DOHH2 (cell line): ENCODE measurements around the gene BASP1.

Experiments used
- H3F3A ChIP-seq: fragments of 200-600 bp; sonication (generic), shearing (Covaris generic); 2 replicates; pipeline ENCODE4 v1.6.0; 2016; ENCODE audit warnings: antibody characterized with exemption, mild to moderate bottlenecking; ENCODE audit not compliant: control insufficient read depth, insufficient read depth
- H3K27ac ChIP-seq: fragments of 200-600 bp; sonication (generic); 2 replicates; pipeline ENCODE4 v1.5.1; 2014; ENCODE audit warnings: low read depth, mild to moderate bottlenecking, low read length, moderate library complexity
- H3K27me3 ChIP-seq: fragments of 200-600 bp; sonication (generic); 2 replicates; pipeline ENCODE4 v1.6.1; 2014; ENCODE audit warnings: mild to moderate bottlenecking, low read length, mixed read lengths; ENCODE audit not compliant: control insufficient read depth
- H3K36me3 ChIP-seq: fragments of 200-600 bp; sonication (generic); 2 replicates; pipeline ENCODE4 v1.6.1; 2014; ENCODE audit warnings: mild to moderate bottlenecking, low read length, moderate library complexity, mixed read lengths; ENCODE audit not compliant: control insufficient read depth
- H3K4me1 ChIP-seq: fragments of 200-600 bp; sonication (generic); 2 replicates; pipeline ENCODE4 v1.6.1; 2014; ENCODE audit warnings: mild to moderate bottlenecking, low read length, mixed read lengths; ENCODE audit not compliant: control insufficient read depth
- H3K4me2 ChIP-seq: fragments of 200-600 bp; sonication (generic); 2 replicates; pipeline ENCODE4 v1.6.0; 2014; ENCODE audit warnings: mild to moderate bottlenecking, low read length, moderate library complexity
- H3K4me3 ChIP-seq: fragments of 200-600 bp; sonication (generic); 2 replicates; pipeline ENCODE4 v1.5.1; 2014; ENCODE audit warnings: mild to moderate bottlenecking, low read length, mixed read lengths
- H3K79me2 ChIP-seq: fragments of 200-600 bp; sonication (generic); 2 replicates; pipeline ENCODE4 v1.6.1; 2014; ENCODE audit warnings: mild to moderate bottlenecking, low read length, mixed read lengths; ENCODE audit not compliant: control insufficient read depth
- H3K9me2 ChIP-seq: fragments of 200-600 bp; sonication (generic); replicated peaks from 2 replicates; pipeline ENCODE4 v1.6.1; 2014; ENCODE audit warnings: mild to moderate bottlenecking, low read length, mixed read lengths; ENCODE audit not compliant: control insufficient read depth
- H3K9me3 ChIP-seq: fragments of 200-600 bp; sonication (generic); 2 replicates; pipeline ENCODE4 v1.6.1; 2014; ENCODE audit warnings: antibody characterized with exemption, low read length, mixed read lengths; ENCODE audit not compliant: control insufficient read depth, insufficient read depth
- H4K20me1 ChIP-seq: fragments of 200-600 bp; sonication (generic); 2 replicates; pipeline ENCODE4 v1.6.0; 2014; ENCODE audit warnings: low read depth, mild to moderate bottlenecking, antibody characterized with exemption, low read length, moderate library complexity; ENCODE audit not compliant: control insufficient read depth, insufficient read depth
- EZH2phosphoT487 ChIP-seq: fragments of 200-600 bp; sonication (generic); IDR thresholded peaks from 2 replicates; pipeline ENCODE4 v1.6.1; 2017; ENCODE audit warnings: borderline replicate concordance, mild to moderate bottlenecking, antibody characterized with exemption, low read length, moderate library complexity, mixed read lengths
- TF ChIP-seq, protein P1 (sequence below): fragments of 200-600 bp; sonication (generic); IDR thresholded peaks from one replicate; pipeline ENCODE4 v1.5.1; 2014; ENCODE audit warnings: antibody characterized with exemption, mild to moderate bottlenecking, low read depth, low read length; ENCODE audit not compliant: poor library complexity, severe bottlenecking

BASP1 gene

DNA sequence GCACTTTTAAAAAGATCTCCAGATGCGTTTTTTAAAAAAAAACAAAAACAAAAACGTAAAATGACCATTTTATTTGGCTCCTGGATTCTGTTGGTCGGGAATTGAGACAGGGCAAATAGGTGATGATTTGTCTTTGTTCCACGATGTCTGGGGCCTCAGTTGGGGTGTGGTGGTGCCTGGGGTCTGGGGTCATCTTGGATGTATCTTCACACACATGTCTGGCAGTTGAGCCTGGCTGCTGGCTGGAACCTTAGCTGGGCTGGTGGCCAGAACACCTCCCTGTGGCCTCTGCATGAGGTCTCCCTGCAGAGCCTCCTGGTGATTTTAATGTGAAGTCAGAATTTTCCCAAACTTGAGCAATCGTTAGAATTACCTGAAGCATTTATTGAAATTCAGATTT lies 42.5 kb upstream of the BASP1 start:
- Histone ChIP-seq H3K9me3 (no peaks in the 10 kb centered on the region), H3K4me2 (no peak overlapping the region), H3K27ac (no peak overlapping the region), H3K79me2 (no peaks in the 10 kb centered on the region), H3K4me3 (no peak overlapping the region), H3K27me3 (no peaks in the 10 kb centered on the region), H3F3A (no peaks in the 10 kb centered on the region), H3K36me3 (no peaks in the 10 kb centered on the region), H3K9me2 (no peaks in the 10 kb centered on the region), H3K4me1 (no peaks in the 10 kb centered on the region), H4K20me1 (no peaks in the 10 kb centered on the region)
- no peak for TF ChIP-seq EZH2phosphoT487
- TF ChIP-seq, protein P1, sequence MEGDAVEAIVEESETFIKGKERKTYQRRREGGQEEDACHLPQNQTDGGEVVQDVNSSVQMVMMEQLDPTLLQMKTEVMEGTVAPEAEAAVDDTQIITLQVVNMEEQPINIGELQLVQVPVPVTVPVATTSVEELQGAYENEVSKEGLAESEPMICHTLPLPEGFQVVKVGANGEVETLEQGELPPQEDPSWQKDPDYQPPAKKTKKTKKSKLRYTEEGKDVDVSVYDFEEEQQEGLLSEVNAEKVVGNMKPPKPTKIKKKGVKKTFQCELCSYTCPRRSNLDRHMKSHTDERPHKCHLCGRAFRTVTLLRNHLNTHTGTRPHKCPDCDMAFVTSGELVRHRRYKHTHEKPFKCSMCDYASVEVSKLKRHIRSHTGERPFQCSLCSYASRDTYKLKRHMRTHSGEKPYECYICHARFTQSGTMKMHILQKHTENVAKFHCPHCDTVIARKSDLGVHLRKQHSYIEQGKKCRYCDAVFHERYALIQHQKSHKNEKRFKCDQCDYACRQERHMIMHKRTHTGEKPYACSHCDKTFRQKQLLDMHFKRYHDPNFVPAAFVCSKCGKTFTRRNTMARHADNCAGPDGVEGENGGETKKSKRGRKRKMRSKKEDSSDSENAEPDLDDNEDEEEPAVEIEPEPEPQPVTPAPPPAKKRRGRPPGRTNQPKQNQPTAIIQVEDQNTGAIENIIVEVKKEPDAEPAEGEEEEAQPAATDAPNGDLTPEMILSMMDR = no peak

DNA sequence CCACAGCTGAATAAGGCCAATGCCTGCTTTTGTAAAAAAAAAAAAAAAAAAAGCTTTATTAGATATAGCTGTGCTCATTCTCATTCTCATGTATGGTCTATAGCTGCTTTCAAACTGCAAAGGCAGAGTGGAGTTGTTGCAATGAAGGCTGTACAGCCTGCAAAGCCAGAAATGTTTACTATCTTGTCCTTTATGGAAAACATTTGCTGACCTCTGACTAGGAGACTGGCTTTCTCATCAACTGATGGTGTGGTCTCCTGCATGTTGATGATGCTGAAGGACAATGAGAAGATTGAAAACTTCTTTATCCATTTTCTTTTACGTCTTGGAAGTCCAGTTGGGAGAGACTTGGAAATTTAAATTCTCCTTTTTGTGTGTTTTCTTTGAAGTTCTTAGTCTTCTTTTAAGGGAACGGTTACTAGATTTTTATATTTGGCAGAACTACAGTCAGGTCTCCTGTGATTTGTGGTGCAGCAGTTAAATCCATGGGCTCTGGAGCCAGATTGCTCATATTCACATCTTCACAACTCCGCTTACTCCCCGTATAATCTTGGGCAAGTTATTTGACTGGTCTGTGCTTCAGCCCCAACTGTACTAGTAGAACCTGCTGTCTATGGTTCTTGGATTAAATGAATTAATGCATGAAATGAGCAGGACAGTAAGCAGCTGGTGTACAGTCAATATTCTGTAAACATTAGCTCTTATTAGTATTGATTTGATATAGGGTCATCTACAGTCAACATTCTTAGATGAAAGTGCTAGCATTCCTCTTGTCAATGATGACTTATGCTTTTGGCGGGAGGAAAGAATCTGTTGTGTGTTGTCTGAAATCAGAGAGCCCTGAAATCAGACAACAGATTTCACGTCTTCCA lies 39.7 kb upstream of the BASP1 start:
- Histone ChIP-seq H3F3A (no peaks in the 10 kb centered on the region), H3K79me2 (no peaks in the 10 kb centered on the region), H4K20me1 (no peaks in the 10 kb centered on the region), H3K9me2 (no peaks in the 10 kb centered on the region), H3K27ac (no peak overlapping the region), H3K36me3 (no peaks in the 10 kb centered on the region), H3K27me3 (no peaks in the 10 kb centered on the region), H3K9me3 (no peaks in the 10 kb centered on the region), H3K4me3 (no peak overlapping the region), H3K4me2 (no peak overlapping the region), H3K4me1 (no peaks in the 10 kb centered on the region)
- TF ChIP-seq, protein P1 = no peak
- no peak for TF ChIP-seq EZH2phosphoT487

DNA sequence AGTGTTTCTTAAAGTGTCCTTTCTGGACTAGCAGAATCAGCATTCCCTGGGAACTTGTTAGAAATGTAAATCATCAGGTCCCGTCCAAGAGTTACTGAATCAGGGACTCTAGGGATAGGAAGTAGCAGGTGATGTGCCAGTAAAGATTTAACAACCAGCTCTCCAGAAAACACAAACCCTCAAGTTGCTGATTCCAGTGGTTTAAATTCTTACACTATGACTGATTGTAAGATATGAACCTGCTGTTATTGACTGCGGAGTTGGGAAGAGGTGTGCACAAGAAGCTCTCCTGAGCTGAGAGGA lies 39.1 kb upstream of the BASP1 start:
- H3K9me2 ChIP-seq = no peaks in the 10 kb centered on the region
- H4K20me1 ChIP-seq = no peaks in the 10 kb centered on the region
- H3K79me2 ChIP-seq = no peaks in the 10 kb centered on the region
- H3K27me3 ChIP-seq = no peaks in the 10 kb centered on the region
- no peaks in the 10 kb centered on the region for H3F3A ChIP-seq
- H3K36me3 ChIP-seq = no peaks in the 10 kb centered on the region
- H3K9me3 ChIP-seq = no peaks in the 10 kb centered on the region
- TF ChIP-seq, protein P1 = no peak
- TF ChIP-seq EZH2phosphoT487 = no peak
- no peak overlapping the region for H3K4me2 ChIP-seq
- no peak overlapping the region for H3K27ac ChIP-seq
- no peaks in the 10 kb centered on the region for H3K4me1 ChIP-seq
- H3K4me3 ChIP-seq = no peak overlapping the region
